Lung (tissue), 12 donors: ENCODE measurements around the gene FDXR. TPM values are rescaled to one million over a fixed set of nuclear protein-coding genes. Genes with fewer than 3 reads are reported as not detected.

Experiments
- ATAC-seq: fragments of 200-7000 bp; cut with Tn5 transposase; one replicate; pipeline ENCODE4 v1.9.1; 2020; ENCODE audit warnings: moderate number of reproducible peaks; ENCODE audit not compliant: insufficient read depth, low FRiP score
- DNase-seq, 3 donors: peaks; one replicate each; pipeline ENCODE4 v3.0.0-alpha.2; 2013 to 2017
- H3K27ac ChIP-seq, 2 donors: one replicate each; pipeline ENCODE4 v1.5.1; 2013; ENCODE audit warnings: mild to moderate bottlenecking in 2 of 2, moderate library complexity in 2 of 2, control low read depth in 1 of 2, inconsistent platforms in 1 of 2, low read depth in 1 of 2, low read length in 1 of 2
- H3K27me3 ChIP-seq, 3 donors: one replicate each; pipeline ENCODE4 v1.5.1; 2013; ENCODE audit warnings: low read length in 2 of 3; ENCODE audit not compliant: control insufficient read depth in 3 of 3, insufficient read depth in 3 of 3
- H3K36me3 ChIP-seq, 4 donors: one replicate each; pipeline ENCODE4 v1.5.1; 2013; ENCODE audit warnings: low read length in 4 of 4, mild to moderate bottlenecking in 1 of 4, moderate library complexity in 1 of 4; ENCODE audit not compliant: control insufficient read depth in 4 of 4, insufficient read depth in 4 of 4
- H3K4me1 ChIP-seq, 5 donors: one replicate each; pipeline ENCODE4 v1.5.1; 2013; ENCODE audit warnings: low read length in 5 of 5, mild to moderate bottlenecking in 2 of 5, moderate library complexity in 1 of 5; ENCODE audit not compliant: control insufficient read depth in 5 of 5, insufficient read depth in 5 of 5
- H3K4me3 ChIP-seq: one replicate; pipeline ENCODE4 v1.5.1; 2013; ENCODE audit warnings: mild to moderate bottlenecking, control low read depth, moderate library complexity
- H3K9ac ChIP-seq, 2 donors: one replicate each; pipeline ENCODE4 v1.5.1; 2013; ENCODE audit warnings: low read length in 2 of 2, control low read depth in 1 of 2; ENCODE audit not compliant: insufficient read depth in 1 of 2
- H3K9me3 ChIP-seq, 4 donors: one replicate each; pipeline ENCODE4 v1.5.1; 2013; ENCODE audit warnings: low read length in 3 of 4, mild to moderate bottlenecking in 1 of 4, moderate library complexity in 1 of 4; ENCODE audit not compliant: control insufficient read depth in 4 of 4, insufficient read depth in 3 of 4
- CTCF ChIP-seq: IDR thresholded peaks from 2 replicates; pipeline ENCODE4 v1.5.1; 2012; ENCODE audit warnings: mild to moderate bottlenecking; ENCODE audit errors: control extremely low read depth, extremely low read depth
- WGBS, 2 donors: extraction: QIAGEN DNeasy Blood & Tissue Kit; methylation state at CpG; one replicate each; pipeline ENCODE4 v1.1.7; 2013; 5-methylcytosine and 5-hydroxymethylcytosine counted together
- polyA plus RNA-seq, 2 donors: library from polyadenylated mRNA; stranded (reverse); fragments of 200-250 nt; gene quantifications; one replicate each; pipeline ENCODE4 v1.2.1, GENCODE V29; 2013
- total RNA-seq, 2 donors: library from RNA; depleted of rRNA in 1 of 2; stranded (reverse); fragments of >200 nt in 1 of 2; gene quantifications; one replicate each; pipeline ENCODE4 v1.2.1, GENCODE V29; 2014 to 2021
- donor health status: control.
- donor health status: control.
- donor health status: Bipolar disorder and iron deficiency.
- donor health status: healthy.
- donor health status: DM: yes; HTN: yes; CAD: no.

Gene FDXR
- total and polyA plus RNA-seq, 4 donors: 7.8 to 17.5 (median 10.7) TPM

GRCh38 chr17:74853669-74854068, 19.1 kb downstream of the FDXR start:
- no peak overlapping the region for H3K27ac ChIP-seq
- H3K4me1 ChIP-seq: peaks cover 0 to 5% (median 0%) of the 10 kb centered on the region in 5 donors
- DNase-seq: no peak
- no peak overlapping the region for H3K4me3 ChIP-seq
- WGBS, 2 donors: 84% methylated on average over 8 of the region's 8 CpGs
- H3K9ac ChIP-seq: no peak overlapping the region
- peaks cover 6 to 67% (median 45%) of the 10 kb centered on the region in 3 donors for H3K27me3 ChIP-seq
- no peak for ATAC-seq
- peaks cover 0 to 6% (median 0%) of the 10 kb centered on the region in 4 donors for H3K9me3 ChIP-seq
- TF ChIP-seq CTCF: no peak
- no peaks in the 10 kb centered on the region for H3K36me3 ChIP-seq

- DNase-seq (no peak), ATAC-seq (no peak)
- H3K27me3 ChIP-seq: peaks cover 6 to 63% (median 42%) of the 10 kb centered on the region in 3 donors
- no peak overlapping the region for H3K4me3 ChIP-seq
- 3 to 15% methylated on average over 9 of the region's 9 CpGs for WGBS, 2 donors
- no peak for TF ChIP-seq CTCF
- H3K9me3 ChIP-seq: peaks cover 0 to 6% (median 0%) of the 10 kb centered on the region in 4 donors
- H3K27ac ChIP-seq: no peak overlapping the region
- peaks cover 0 to 5% (median 0%) of the 10 kb centered on the region in 5 donors for H3K4me1 ChIP-seq
- no peak overlapping the region for H3K9ac ChIP-seq
- H3K36me3 ChIP-seq: no peaks in the 10 kb centered on the region
Measured at GRCh38 chr17:74853048-74853397, 19.8 kb downstream of the FDXR start.

GRCh38 chr17:74852237-74853047, 20.4 kb downstream of the FDXR start:
- ATAC-seq: peak; percentile 57
- Histone ChIP-seq H3K36me3 (no peaks in the 10 kb centered on the region), H3K4me1 (peaks cover 0 to 5% (median 0%) of the 10 kb centered on the region in 5 donors), H3K4me3 (no peak overlapping the region), H3K9ac (no peak overlapping the region), H3K27ac (no peak overlapping the region), H3K9me3 (peaks cover 0 to 6% (median 0%) of the 10 kb centered on the region in 4 donors), H3K27me3 (peaks cover 6 to 57% (median 36%) of the 10 kb centered on the region in 3 donors)
- WGBS, 2 donors: 10 to 12% methylated on average over 68 to 76 of the region's 76 CpGs
- peak in 2 of 3 donors; percentile 47 to 54 for DNase-seq
- no peak for TF ChIP-seq CTCF
